Adrenal gland (tissue), 12 donors: ENCODE results near the gene EYA3. TPM values are rescaled to one million over a fixed set of nuclear protein-coding genes. Genes with fewer than 3 reads are reported as not detected.

Experiments used
- DNase-seq, 7 donors: peaks; one replicate each; pipeline ENCODE4 v3.0.0-alpha.2; 2019 to 2020
- H3K27ac ChIP-seq, 5 donors: fragments of 200-600 bp; sonication (generic) in 4 of 5; 1 replicate in 3 of 5; 2 replicates in 2 of 5; pipeline versions ENCODE4 v1.5.1 to v1.8.0; 2016 to 2020; ENCODE audit warnings: mild to moderate bottlenecking in 1 of 5
- H3K27me3 ChIP-seq: fragments of 200-600 bp; 2 replicates; pipeline ENCODE4 v1.8.0; 2021
- H3K36me3 ChIP-seq, 2 donors: fragments of 200-600 bp; replicated peaks in 1 of 2; 1 replicate in 1 of 2; 2 replicates in 1 of 2; pipeline versions ENCODE4 v1.5.1 to v1.8.0; 2018 to 2022
- H3K4me1 ChIP-seq, 2 donors: fragments of 200-600 bp; replicated peaks in 1 of 2; 1 replicate in 1 of 2; 2 replicates in 1 of 2; pipeline versions ENCODE4 v1.5.1 to v1.8.0; 2018 to 2021
- H3K4me3 ChIP-seq, 4 donors: fragments of 200-600 bp; sonication (generic) in 3 of 4; one replicate each; pipeline ENCODE4 v1.5.1; 2016 to 2018
- H3K9me3 ChIP-seq, 3 donors: fragments of 200-600 bp; sonication (generic) in 1 of 3; replicated peaks in 1 of 3; 1 replicate in 2 of 3; 2 replicates in 1 of 3; pipeline versions ENCODE4 v1.5.1 to v1.8.0; 2016 to 2021
- CTCF ChIP-seq, 6 experiments: fragments of 450-650 bp in 4 of 6; fragments of 200-600 bp in 2 of 6; sonication (generic) in 1 of 6; IDR thresholded peaks; 1 replicate in 5 of 6; 2 replicates in 1 of 6; pipeline versions ENCODE4 v1.5.1 to v1.8.0; 2016 to 2021; ENCODE audit warnings: antibody characterized with exemption in 6 of 6, mild to moderate bottlenecking in 2 of 6, moderate library complexity in 1 of 6
- POLR2A ChIP-seq, 2 donors: fragments of 450-650 bp; IDR thresholded peaks; one replicate each; pipeline ENCODE4 v1.6.1; 2017; ENCODE audit warnings: antibody characterized with exemption in 2 of 2, mild to moderate bottlenecking in 2 of 2, moderate library complexity in 1 of 2
- WGBS, 4 donors: extraction: QIAGEN DNeasy Blood & Tissue Kit in 2 of 4; methylation state at CpG; one replicate each; pipeline versions ENCODE4 v1.1.5 to v1.1.7; 2013 to 2017; 5-methylcytosine and 5-hydroxymethylcytosine counted together
- intact Hi-C, 2 donors: fragments of 100-400 bp; cut with DNase I; formaldehyde crosslinking; loops; one replicate each; pipeline versions ENCODE4 v1.14.1 to v1.15.0; 2022 to 2023
- polyA plus RNA-seq, 3 donors: library from polyadenylated mRNA; stranded (reverse); fragments of 200-250 nt in 2 of 3; fragments of 350-450 nt in 1 of 3; fragmentation: Illumina TruSeq in 1 of 3; extraction: RNeasy Lipid Tissue Mini Kit (QIAGEN cat#74804) in 1 of 3; gene quantifications; one replicate each; pipeline ENCODE4 v1.2.3, GENCODE V29; 2013 to 2014
- total RNA-seq, 9 donors: library from RNA; depleted of rRNA in 4 of 9; stranded (reverse); fragments of >200 nt in 4 of 9; fragments of 120-200 nt in 1 of 9; fragmentation: NEBNext Ultra II Directional in 1 of 9; extraction: Animal tissue kit (Norgen Biotek cat#: 25700) in 1 of 9; gene quantifications; one replicate each; pipeline versions ENCODE4 v1.1.0 to v1.2.4, GENCODE V29; 2013 to 2023
- donor health status: healthy with polysubstance abuse.
- donor health status: Bipolar disorder and iron deficiency.
- donor health status: DM: yes; HTN: yes; CAD: no.
- donor health status: DM: no; HTN: no; CAD: no.
- donor health status: DM: no; HTN: no; CAD: no.
- donor health status: DM: yes; HTN: yes; CAD: no.

EYA3 gene
- total and polyA plus RNA-seq, 12 donors, result 4.3 to 28.9 (median 14.3) TPM

DNA sequence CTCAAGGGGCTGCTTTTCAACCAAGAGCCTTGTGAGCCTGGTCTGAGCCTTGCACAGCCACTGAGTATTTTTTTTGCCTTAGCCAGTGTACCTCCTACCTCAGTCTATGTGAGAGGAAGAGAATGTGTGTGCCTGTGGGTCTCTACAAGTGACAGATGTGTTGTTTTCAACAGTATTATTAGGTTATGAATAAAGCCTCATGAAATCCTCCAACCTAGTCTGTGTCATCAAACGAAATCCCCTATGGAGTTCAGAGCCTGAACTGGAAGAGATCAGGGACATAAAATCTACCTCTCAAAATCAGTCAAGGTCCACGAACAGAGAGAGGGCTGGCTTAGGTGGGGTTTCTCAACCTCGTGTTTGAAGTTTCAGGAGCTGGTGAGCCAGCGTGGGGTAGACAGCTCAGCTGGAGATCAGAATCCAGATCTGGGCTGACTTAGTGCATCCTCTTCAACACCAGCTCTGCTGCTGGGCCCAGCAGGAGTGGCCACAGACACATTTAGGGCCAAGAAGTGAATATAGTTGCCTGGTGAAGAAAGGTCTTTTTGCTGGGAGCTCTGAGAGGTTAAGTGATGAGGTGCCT, 120.4 kb downstream of the EYA3 start:
- H3K27ac ChIP-seq, result no peak overlapping the region

GRCh38 chr1:27967106-27967883, 121.1 kb downstream of the EYA3 start:
- DNase-seq, result peak in 1 of 7 donors; percentile 39
- 91 to 97% (median 93%) methylated on average over 10 to 12 of the region's 12 CpGs for WGBS, 4 donors
- H3K27ac ChIP-seq, result no peak overlapping the region
- H3K4me1 ChIP-seq, result peaks cover 0 to 5% of the 10 kb centered on the region in 2 donors
- intact Hi-C loops, result no loop called here
- H3K9me3 ChIP-seq, result no peaks in the 10 kb centered on the region
- H3K36me3 ChIP-seq, result peaks cover 0 to 27% of the 10 kb centered on the region in 2 donors
- no peak overlapping the region for H3K4me3 ChIP-seq
- TF ChIP-seq POLR2A (IDR thresholded peaks at IDR 0.05), result no peak
- TF ChIP-seq CTCF (IDR thresholded peaks at IDR 0.05), result no peak
- H3K27me3 ChIP-seq, result no peaks in the 10 kb centered on the region

More for the DNA sequence above, 120.4 kb downstream of the EYA3 start:
- peaks cover 0 to 5% of the 10 kb centered on the region in 2 donors for H3K4me1 ChIP-seq
- TF ChIP-seq CTCF (IDR thresholded peaks at IDR 0.05) (no peak), POLR2A (IDR thresholded peaks at IDR 0.05) (no peak)
- 86 to 92% (median 87%) methylated on average over 3 to 4 of the region's 4 CpGs for WGBS, 4 donors
- no peak for DNase-seq
- no peak overlapping the region for H3K4me3 ChIP-seq
- no peaks in the 10 kb centered on the region for H3K9me3 ChIP-seq
- H3K27me3 ChIP-seq, result no peaks in the 10 kb centered on the region
- H3K36me3 ChIP-seq, result peaks cover 0 to 27% of the 10 kb centered on the region in 2 donors
- intact Hi-C loops, result no loop called here

GRCh38 chr1:27966402-27967105, 121.9 kb downstream of the EYA3 start:
- no peaks in the 10 kb centered on the region for H3K27me3 ChIP-seq
- TF ChIP-seq CTCF (IDR thresholded peaks at IDR 0.05) (no peak), POLR2A (IDR thresholded peaks at IDR 0.05) (no peak)
- peaks cover 0 to 27% of the 10 kb centered on the region in 2 donors for H3K36me3 ChIP-seq
- no peak overlapping the region for H3K4me3 ChIP-seq
- WGBS, 4 donors, result 94 to 96% (median 95%) methylated on average over 18 to 24 of the region's 24 CpGs
- peaks cover 0 to 6% of the 10 kb centered on the region in 2 donors for H3K4me1 ChIP-seq
- no peaks in the 10 kb centered on the region for H3K9me3 ChIP-seq
- intact Hi-C loops, result no loop called here
- no peak overlapping the region for H3K27ac ChIP-seq
- peak in 1 of 7 donors; percentile 39 for DNase-seq

GRCh38 chr1:27963393-27963792, 125.0 kb downstream of the EYA3 start:
- Histone ChIP-seq H3K9me3 (no peaks in the 10 kb centered on the region), H3K36me3 (peaks cover 0 to 27% of the 10 kb centered on the region in 2 donors), H3K4me3 (no peak overlapping the region), H3K27ac (no peak overlapping the region), H3K4me1 (peaks cover 13 to 22% of the 10 kb centered on the region in 2 donors), H3K27me3 (no peaks in the 10 kb centered on the region)
- no peak for TF ChIP-seq POLR2A (IDR thresholded peaks at IDR 0.05)
- no peak for TF ChIP-seq CTCF (IDR thresholded peaks at IDR 0.05)
- WGBS, 4 donors, result 93 to 100% (median 95%) methylated on average over 3 to 11 of the region's 11 CpGs
- intact Hi-C loops, result no loop called here
- DNase-seq, result no peak
